GM20000 (cell line): ENCODE measurements around the gene SIPA1L3.

Experiments used
- DNase-seq: peaks from one replicate; pipeline ENCODE4 v3.0.0; 2012; ENCODE audit warnings: low spot score
- CTCF ChIP-seq: IDR thresholded peaks from 2 replicates; pipeline ENCODE4 v1.5.1; 2012; ENCODE audit warnings: mild to moderate bottlenecking, control low read depth; ENCODE audit errors: extremely low read depth, missing control alignments

SIPA1L3 gene

GRCh38 chr19:37876032-37876431, 31.0 kb upstream of the SIPA1L3 start:
- no peak for TF ChIP-seq CTCF

GRCh38 chr19:37877147-37877546, 29.9 kb upstream of the SIPA1L3 start:
- no peak for TF ChIP-seq CTCF
- DNase-seq = no peak

More at GRCh38 chr19:37876032-37876431, 31.0 kb upstream of the SIPA1L3 start:
- DNase-seq = no peak

GRCh38 chr19:37885392-37885791, 21.6 kb upstream of the SIPA1L3 start:
- no peak for TF ChIP-seq CTCF
- no peak for DNase-seq

GRCh38 chr19:37886571-37886970, 20.4 kb upstream of the SIPA1L3 start:
- no peak for TF ChIP-seq CTCF
- DNase-seq = no peak

GRCh38 chr19:37893845-37894575, 13.0 kb upstream of the SIPA1L3 start:
- DNase-seq = no peak
- no peak for TF ChIP-seq CTCF

- DNase-seq = no peak
- TF ChIP-seq CTCF = no peak
Measured at GRCh38 chr19:37896180-37896579, 10.8 kb upstream of the SIPA1L3 start.

- TF ChIP-seq CTCF = no peak
- DNase-seq = no peak
Measured at GRCh38 chr19:37899453-37899852, 7.6 kb upstream of the SIPA1L3 start.
